ENCODE measurements around the gene ANO10. TPM values are rescaled to one million over a fixed set of nuclear protein-coding genes. Genes with fewer than 3 reads are reported as not detected.

Gene ANO10
- polyA plus RNA-seq, 3 donors = 11.2 to 24.8 (median 21.6) TPM

GRCh38 chr3:43436507-43437140 lies 185.2 kb downstream of the ANO10 start:
- peaks cover 2 to 9% of the 10 kb centered on the region in 2 donors for H3K36me3 ChIP-seq (replicated peaks in 1 of 2; ENCODE audit: control insufficient read depth in 1 of 2, insufficient read depth in 2 of 2, low read length in 2 of 2)
- H3K9ac ChIP-seq (ENCODE audit: insufficient read depth, low read length, poor library complexity, severe bottlenecking) = no peak overlapping the region
- H3K27me3 ChIP-seq (ENCODE audit: control insufficient read depth in 2 of 2, insufficient read depth in 2 of 2, low read length in 2 of 2) = no peaks in the 10 kb centered on the region
- no peak overlapping the region for H3K27ac ChIP-seq (ENCODE audit: low read depth in 1 of 2, low read length in 2 of 2)
- H3K79me2 ChIP-seq (ENCODE audit: insufficient read depth, low read length) = no peaks in the 10 kb centered on the region
- H3K9me3 ChIP-seq (replicated peaks in 1 of 2; ENCODE audit: control insufficient read depth in 1 of 2, insufficient read depth in 1 of 2, low read length in 2 of 2) = peaks cover 0 to 8% of the 10 kb centered on the region in 2 donors
- H3K4me1 ChIP-seq (ENCODE audit: control insufficient read depth in 1 of 2, insufficient read depth in 2 of 2, low read length in 2 of 2) = no peaks in the 10 kb centered on the region
- intact Hi-C loops (cut with micrococcal nuclease) = no loop called here
- H4K20me1 ChIP-seq (ENCODE audit: insufficient read depth, low read length) = no peaks in the 10 kb centered on the region
- H2AFZ ChIP-seq (ENCODE audit: insufficient read depth, low read depth, low read length, poor library complexity, severe bottlenecking) = no peak overlapping the region
- Mint-ChIP-seq H3K27me3 (ENCODE audit: low read depth in 3 of 3) (peaks cover 0 to 2% (median 0%) of the 10 kb centered on the region in 3 donors), H3K4me1 (no peaks in the 10 kb centered on the region), H3K9me3 (peaks cover 0 to 9% (median 5%) of the 10 kb centered on the region in 7 donors), H3K36me3 (peaks cover 25 to 30% of the 10 kb centered on the region in 2 donors), H3K4me3 (no peak overlapping the region), H3K27ac (no peak overlapping the region)
- TF ChIP-seq, protein P1, sequence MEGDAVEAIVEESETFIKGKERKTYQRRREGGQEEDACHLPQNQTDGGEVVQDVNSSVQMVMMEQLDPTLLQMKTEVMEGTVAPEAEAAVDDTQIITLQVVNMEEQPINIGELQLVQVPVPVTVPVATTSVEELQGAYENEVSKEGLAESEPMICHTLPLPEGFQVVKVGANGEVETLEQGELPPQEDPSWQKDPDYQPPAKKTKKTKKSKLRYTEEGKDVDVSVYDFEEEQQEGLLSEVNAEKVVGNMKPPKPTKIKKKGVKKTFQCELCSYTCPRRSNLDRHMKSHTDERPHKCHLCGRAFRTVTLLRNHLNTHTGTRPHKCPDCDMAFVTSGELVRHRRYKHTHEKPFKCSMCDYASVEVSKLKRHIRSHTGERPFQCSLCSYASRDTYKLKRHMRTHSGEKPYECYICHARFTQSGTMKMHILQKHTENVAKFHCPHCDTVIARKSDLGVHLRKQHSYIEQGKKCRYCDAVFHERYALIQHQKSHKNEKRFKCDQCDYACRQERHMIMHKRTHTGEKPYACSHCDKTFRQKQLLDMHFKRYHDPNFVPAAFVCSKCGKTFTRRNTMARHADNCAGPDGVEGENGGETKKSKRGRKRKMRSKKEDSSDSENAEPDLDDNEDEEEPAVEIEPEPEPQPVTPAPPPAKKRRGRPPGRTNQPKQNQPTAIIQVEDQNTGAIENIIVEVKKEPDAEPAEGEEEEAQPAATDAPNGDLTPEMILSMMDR (IDR thresholded peaks at IDR 0.05) = no peak
- no peak overlapping the region for H3K4me2 ChIP-seq (replicated peaks; ENCODE audit: extremely low read depth, low read length, poor library complexity, severe bottlenecking)
- no peak overlapping the region for H3K4me3 ChIP-seq (replicated peaks in 1 of 3; ENCODE audit: low read depth in 2 of 3, low read length in 3 of 3)
- WGBS (ENCODE audit: insufficient coverage) = no CpG with 5 or more reads among the region's 3 CpGs
- no peak for DNase-seq

DNA sequence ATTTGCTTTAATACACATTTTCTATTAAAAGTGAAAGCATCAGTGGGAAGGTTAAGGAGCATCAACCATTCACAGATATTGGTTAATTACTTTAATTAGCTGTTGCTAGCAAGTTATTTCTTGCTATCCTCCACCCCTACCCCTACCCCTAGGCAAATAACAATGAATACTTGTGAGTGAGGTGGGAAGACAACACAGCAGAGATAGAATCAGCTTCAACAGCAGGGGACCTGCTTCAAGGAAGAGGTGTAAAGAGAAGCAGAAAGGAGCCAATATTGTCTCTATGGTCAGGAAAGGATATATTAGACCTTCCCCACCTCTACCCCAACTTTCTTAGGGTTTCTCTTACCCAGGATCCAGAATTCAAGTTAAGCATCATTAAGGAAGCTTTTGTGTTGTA lies 186.1 kb downstream of the ANO10 start:
- Mint-ChIP-seq H3K4me1 (no peaks in the 10 kb centered on the region), H3K4me3 (no peak overlapping the region), H3K27ac (no peak overlapping the region), H3K27me3 (ENCODE audit: low read depth in 3 of 3) (peaks cover 0 to 2% (median 0%) of the 10 kb centered on the region in 3 donors), H3K9me3 (peaks cover 0 to 9% (median 5%) of the 10 kb centered on the region in 7 donors), H3K36me3 (peaks cover 28 to 29% of the 10 kb centered on the region in 2 donors)
- no peak overlapping the region for H3K27ac ChIP-seq (ENCODE audit: low read depth in 1 of 2, low read length in 2 of 2)
- no peak overlapping the region for H2AFZ ChIP-seq (ENCODE audit: insufficient read depth, low read depth, low read length, poor library complexity, severe bottlenecking)
- H3K36me3 ChIP-seq (replicated peaks in 1 of 2; ENCODE audit: control insufficient read depth in 1 of 2, insufficient read depth in 2 of 2, low read length in 2 of 2) = peaks cover 6 to 16% of the 10 kb centered on the region in 2 donors
- intact Hi-C loops (cut with micrococcal nuclease) = no loop called here
- no peaks in the 10 kb centered on the region for H3K27me3 ChIP-seq (ENCODE audit: control insufficient read depth in 2 of 2, insufficient read depth in 2 of 2, low read length in 2 of 2)
- H3K79me2 ChIP-seq (ENCODE audit: insufficient read depth, low read length) = no peaks in the 10 kb centered on the region
- peaks cover 0 to 8% of the 10 kb centered on the region in 2 donors for H3K9me3 ChIP-seq (replicated peaks in 1 of 2; ENCODE audit: control insufficient read depth in 1 of 2, insufficient read depth in 1 of 2, low read length in 2 of 2)
- H4K20me1 ChIP-seq (ENCODE audit: insufficient read depth, low read length) = no peaks in the 10 kb centered on the region
- DNase-seq = no peak
- H3K4me2 ChIP-seq (replicated peaks; ENCODE audit: extremely low read depth, low read length, poor library complexity, severe bottlenecking) = no peak overlapping the region
- H3K4me3 ChIP-seq (replicated peaks in 1 of 3; ENCODE audit: low read depth in 2 of 3, low read length in 3 of 3) = no peak overlapping the region
- no peak overlapping the region for H3K9ac ChIP-seq (ENCODE audit: insufficient read depth, low read length, poor library complexity, severe bottlenecking)
- TF ChIP-seq, protein P1 (IDR thresholded peaks at IDR 0.05) = no peak
- H3K4me1 ChIP-seq (ENCODE audit: control insufficient read depth in 1 of 2, insufficient read depth in 2 of 2, low read length in 2 of 2) = no peaks in the 10 kb centered on the region
